ENCODE data around the gene TSBP1.
"Not testable (repeated sequence)": the region's sequence is repeated elsewhere in the genome, so short reads cannot be mapped to it uniquely, and the experiment has no call there.

Gene TSBP1

DNA sequence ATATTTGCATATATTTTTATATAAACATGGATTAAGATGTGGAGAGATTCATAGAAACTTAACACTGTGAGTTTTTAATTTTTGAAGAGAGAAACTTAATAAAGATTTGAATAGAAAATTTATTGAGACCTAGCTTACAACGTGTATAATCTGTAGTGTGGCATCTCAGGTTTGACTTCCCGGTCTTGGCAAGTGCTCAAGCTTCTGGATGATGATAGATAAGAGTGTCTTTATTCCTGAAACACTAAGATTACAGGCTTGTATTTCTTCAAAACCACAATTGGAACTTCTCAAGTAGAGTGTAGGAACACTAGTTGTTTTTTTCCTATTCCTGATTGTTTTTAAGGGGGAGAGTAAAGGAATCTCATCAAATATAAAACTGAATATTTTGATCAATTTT lies 83.3 kb downstream of the TSBP1 start:
- no peak for DNase-seq (ENCODE audit: low spot score)

DNA sequence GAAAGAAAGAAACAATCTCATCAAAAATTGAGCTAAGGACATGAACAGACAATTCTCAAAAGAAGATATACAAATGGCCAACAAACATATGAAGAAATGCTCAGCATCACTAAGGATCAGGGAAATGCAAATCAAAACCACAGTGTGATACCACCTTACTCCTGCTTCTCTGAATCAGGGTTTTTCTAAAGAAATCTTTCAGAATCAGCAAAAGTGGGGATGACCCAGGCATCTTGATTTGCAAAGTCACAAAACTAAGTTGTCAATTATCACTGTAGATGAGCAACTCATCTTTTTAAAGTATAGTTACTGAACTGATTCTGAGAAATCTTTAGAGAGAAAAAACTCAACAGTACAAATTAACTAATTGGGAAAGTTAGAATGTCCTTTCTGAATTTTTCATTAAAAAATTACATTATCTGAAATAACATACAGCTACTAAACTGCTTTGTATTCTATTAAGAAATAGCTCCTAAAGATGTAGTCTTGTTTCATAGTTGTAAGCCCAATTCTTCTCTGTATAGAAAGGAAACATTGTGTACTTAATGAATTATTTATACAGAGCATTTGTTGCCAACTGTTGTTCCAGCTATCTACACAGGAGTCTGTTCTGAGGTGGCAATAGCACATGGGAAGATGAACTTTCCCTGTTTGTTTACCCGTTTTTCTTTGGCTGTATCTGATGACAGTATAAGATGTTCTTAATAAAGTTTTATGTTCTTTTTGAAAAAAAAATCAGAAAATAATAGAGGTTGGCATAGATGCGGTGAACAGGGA lies 97.7 kb downstream of the TSBP1 start:
- DNase-seq (ENCODE audit: low spot score): peak; percentile 32

DNA sequence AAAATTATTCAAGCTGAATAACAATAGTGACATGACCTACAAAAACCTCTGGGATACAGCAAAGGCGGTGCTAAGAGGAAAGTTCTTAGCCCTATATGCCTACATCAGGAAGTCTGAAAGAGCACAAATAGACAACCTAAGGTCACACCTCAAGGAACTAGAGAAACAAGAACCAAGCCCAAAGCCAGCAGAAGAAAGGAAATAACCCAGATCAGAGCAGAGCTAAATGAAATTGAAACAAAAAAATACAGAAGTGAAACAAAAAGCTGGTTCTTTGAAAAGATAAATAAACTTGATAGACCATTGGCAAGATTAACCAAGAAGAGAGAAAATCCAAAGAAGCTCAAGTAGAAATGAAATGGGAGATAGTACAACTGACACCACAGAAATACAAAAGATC lies 100.3 kb downstream of the TSBP1 start:
- no peak for DNase-seq (ENCODE audit: low spot score)

DNA sequence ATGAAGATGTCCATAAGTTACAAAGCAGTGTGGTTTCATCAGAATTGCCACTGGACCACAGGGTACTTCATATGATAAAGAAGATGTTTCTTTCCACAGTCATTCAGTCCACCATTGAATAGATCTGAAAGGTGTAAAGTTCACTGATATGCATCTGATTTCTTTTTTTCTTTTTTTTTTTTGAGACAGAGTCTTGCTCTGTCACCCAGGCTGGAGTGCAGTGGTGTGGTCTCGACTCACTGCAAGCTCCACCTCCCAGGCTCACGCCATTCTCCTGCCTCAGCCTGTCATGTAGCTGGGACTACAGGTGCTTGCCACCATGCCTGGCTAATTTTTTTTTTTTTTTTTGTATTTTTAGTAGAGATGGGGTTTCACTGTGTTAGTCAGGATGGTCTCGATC lies 103.2 kb downstream of the TSBP1 start:
- DNase-seq (ENCODE audit: low spot score): not testable (repeated sequence)

DNA sequence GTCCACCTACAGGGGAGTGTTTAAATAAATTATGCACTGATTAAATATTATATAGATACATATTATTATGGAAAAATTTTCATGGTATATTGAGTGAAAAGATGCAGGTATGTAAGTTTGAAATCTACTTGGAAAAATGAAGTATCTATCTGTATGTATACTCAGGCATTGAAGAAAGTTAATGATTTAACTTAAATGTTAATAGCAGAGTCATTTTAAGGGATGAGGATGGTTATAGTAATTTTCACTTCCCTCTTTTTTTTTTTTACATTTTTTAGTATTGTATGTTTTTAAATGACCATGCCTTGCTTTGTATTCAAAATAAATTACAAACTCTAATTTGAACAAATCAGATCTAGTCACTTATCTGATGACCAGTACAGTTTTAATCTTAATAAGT lies 104.7 kb downstream of the TSBP1 start:
- no peak for DNase-seq (ENCODE audit: low spot score)

DNA sequence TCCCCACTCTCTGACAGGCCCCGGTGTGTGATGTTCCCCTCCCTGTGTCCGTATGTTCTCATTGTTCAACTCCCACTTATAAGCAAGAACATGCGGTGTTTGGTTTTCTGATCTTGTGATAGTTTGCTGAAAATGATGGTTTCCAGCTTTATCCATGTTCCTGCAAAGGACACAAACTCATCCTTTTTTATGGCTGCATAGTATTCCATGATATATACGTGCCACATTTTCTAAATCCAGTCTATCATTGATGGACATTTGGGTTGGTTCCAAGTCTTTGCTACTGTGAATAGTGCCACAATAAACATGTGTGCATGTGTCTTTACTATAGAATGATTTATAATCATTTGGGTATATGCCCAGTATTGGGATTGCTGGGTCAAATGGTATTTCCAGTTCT lies 114.4 kb downstream of the TSBP1 start:
- DNase-seq (ENCODE audit: low spot score): not testable (repeated sequence)

DNA sequence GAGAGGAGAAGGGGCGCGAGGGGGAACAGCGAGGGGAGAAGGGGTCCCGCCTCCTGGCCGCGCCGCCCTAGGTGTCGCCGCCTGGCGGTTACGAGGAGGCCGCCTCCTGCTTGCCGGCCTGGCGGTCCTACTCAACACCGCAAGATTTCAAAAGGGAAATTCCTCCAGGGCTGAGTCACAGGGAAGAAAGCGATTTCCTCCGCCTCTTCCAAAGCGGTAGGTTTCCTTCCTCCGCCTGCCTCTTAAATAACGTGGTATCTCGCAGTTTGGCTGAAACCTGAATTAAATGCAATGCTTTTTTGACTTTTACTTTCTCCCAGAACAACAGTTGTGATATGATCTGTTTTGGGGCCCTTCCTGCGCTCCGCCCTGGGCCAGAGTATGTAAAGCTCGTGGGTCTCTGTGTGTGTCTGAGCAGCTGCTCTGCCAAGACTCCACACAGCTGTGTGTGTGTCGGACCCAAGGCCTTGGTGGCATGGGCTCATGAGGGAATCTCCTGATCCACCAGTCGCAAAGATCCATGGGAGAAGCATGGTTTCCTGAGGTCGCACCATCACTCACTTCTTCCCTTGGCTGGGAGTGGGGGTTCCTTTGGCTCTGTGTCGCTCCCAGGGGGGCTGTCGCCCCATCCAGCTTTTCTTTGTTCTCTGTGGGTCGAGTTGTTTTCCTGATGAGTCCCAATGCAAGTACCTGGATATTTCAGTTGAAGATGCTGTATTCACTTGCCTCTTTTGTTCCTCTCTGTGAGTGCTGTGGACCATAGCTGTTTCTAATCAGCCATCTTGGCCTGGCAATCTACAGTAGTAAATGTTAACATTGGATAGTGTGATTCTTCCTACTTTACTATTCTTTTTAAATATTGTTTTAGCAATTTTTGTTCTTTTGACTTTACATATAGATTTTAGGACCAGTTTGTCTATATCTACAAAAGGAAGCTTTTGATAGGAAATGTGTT lies 116.2 kb downstream of the TSBP1 start:
- peak; percentile 42 for DNase-seq (ENCODE audit: low spot score)

DNA sequence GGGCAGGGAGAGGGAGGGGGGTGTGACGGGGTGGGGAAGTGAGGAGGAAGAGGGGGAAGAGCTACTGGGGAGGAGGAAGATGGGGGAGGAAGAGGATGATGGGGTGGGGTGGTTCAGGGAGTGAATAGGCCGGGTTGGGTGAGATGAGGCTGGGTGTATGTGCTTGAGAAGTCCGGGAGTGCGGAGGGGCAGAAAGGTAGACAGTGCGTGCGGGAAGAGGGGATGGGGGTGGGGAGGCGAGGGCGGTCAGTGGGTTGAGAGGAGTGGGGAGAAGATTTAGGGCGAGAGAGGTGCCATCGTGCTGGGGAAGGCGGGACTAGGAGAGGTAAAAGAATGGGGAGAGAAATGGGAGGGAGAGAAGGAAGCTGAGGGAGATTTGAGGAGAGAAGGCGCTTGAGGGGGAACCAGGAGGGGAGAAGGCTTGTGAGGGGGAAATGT lies 116.9 kb downstream of the TSBP1 start:
- peak; percentile 5 for DNase-seq (ENCODE audit: low spot score)

DNA sequence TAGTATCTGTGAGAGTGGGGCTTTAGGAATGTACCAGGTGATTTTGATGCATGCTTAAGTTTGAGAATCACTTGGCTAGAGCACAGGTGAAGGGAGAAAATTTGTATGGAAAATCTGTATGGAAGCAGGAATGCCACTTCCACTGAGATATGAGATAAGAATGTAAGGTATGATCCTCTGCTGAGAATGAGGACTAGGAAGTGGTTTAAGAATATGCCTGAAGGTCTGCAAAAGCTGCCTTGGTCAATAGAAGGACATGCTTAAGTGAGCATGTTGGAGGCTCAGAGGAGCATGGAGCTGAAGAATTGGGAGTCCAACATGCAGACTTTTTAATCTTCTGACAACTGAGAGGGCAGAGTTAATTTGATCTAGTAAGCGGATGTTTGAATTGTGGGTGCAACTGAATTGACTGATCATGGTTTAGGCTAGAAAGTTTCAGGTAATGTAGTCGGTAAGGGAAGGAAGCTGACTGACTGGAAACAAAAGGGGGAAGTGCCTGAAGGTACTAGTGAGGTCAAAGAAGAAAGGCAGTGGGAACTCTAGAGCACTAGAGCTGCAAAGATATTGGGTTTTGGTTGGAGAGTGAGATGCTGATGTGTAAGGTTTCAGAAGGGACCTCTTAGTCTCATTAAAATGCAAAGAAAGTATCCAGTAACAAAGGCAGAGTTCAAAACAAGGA lies 119.2 kb downstream of the TSBP1 start:
- DNase-seq (ENCODE audit: low spot score): no peak

DNA sequence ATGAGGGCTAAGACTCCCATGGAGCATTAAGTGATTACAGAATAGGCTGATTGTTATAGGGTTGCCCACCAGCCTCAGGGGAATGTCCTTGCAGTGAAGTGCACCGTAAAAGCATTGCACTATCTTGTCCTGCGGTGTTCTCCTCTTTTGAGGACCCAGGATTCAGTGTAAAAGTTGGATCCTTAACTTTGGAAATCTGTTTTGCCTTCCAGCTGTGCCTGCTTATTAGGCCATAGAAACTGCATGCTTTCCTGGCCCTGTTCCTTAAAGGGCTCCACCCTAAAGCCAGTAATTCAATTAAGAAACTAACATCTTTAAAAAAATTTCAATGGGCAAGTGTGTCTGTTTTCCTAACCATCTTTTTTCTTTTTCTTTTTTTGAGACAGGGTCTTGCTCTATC lies 122.4 kb downstream of the TSBP1 start:
- no peak for DNase-seq (ENCODE audit: low spot score)

DNA sequence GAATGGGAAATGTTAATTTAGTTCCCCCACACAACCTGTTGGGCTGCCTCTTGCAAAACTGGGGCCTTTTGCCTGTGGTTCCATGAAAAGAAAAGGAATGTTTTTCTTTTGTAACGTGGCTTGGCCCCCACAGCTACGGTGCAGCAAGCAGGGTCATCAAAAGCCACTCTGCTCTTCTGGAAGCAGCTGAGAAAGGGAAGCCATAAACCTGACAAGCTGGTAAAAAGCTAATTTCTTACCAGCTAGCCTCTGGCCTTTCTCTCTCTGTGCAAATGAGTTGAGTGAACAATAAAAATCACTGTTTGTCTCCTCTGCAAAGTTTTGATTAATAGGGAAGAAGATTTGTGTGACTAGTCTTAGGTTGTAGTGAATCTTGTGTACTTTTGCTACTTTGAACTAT lies 124.3 kb downstream of the TSBP1 start:
- DNase-seq (ENCODE audit: low spot score): no peak

DNA sequence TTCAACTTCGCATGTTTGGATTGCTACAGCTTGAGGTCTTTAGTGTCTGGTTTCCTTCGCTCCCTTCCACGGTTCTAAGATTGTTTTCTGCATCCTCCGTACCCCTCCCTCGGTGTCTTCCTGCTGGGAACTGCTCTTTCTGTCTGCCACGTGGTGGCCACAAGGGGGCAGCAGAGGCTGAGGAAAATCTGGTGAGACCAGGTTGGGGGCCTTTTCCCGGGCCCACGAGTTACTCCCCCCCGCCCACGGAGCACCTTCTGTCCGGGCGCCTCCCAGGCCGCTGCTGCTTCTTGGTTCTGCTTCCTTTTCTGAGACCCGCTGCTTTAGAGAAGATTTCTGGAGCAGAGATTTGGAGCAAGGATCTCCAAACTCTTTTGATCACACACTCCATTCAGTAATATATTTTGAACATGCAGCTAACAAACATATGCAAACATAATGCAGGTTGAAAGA lies 126.7 kb downstream of the TSBP1 start:
- DNase-seq (ENCODE audit: low spot score): peak; percentile 62

DNA sequence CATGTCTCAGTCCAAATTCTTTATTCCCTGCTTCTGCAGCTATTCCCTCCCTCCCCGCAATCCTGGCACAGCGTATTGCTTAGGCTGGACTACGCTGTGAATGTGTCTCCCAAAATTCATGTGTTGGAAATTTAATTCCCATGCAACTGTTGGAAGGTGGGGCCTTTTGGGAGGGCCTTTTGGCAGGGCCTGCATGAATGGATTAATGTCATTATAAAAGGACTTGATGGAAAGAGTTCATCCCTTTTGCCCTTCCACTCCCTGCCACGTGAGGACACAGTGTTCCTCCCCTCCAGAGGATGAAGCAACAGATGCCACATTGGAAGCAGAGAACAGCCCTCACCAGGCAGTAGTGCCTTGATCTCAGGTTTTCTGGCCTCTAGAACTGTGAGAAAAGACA lies 127.4 kb downstream of the TSBP1 start:
- DNase-seq (ENCODE audit: low spot score): no peak
